Measurements from ENCODE around the gene PPP2R1B. TPM values are rescaled to one million over a fixed set of nuclear protein-coding genes. Genes with fewer than 3 reads are reported as not detected.
A peak's percentile ranks its signal among the peaks of the same experiment; 100 is the strongest.
"Not testable (repeated sequence)": the region's sequence is repeated elsewhere in the genome, so short reads cannot be mapped to it uniquely, and the experiment has no call there.

The PPP2R1B gene
- total RNA-seq, 2 donors from 2014 or later: 56.2 to 72.3 TPM

DNA sequence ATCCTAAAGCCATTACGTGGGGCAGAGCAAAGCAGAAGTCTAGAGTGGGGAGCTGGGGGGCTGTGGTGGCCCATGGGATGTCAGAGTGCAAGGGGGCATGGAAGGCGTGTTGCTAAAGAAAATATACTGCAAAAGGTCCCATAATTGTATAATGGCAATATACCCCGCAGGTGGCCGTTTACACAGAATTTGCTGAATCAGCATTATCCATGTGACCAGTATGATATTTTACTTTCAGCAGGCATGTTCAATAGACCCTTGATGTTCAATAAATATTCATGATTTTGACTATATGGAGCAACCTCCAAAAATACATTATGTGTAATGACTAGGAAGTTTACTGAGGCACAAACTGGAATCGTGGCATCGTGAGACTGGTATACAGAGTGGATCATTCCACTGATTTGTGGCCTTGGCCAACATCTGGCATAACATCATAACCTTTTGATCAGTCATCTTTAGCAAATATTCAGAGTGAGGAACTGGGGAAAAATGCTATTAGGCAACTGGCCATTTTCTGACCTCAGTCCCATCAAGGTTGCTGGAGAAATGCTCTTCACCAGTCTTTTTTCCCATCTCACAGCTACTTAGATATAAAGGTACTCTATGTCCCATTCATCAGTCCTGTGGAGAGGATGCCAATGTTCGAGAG lies 29.3 kb upstream of the PPP2R1B start:
- Mint-ChIP-seq H3K4me1 (ENCODE audit: low read depth in 2 of 2) (peaks cover 0 to 4% of the 10 kb centered on the region in 2 donors), H3K36me3 (no peaks in the 10 kb centered on the region), H3K9me3 (no peaks in the 10 kb centered on the region), H3K27ac (no peak overlapping the region), H3K4me3 (no peak overlapping the region), H3K27me3 (no peaks in the 10 kb centered on the region)
- ATAC-seq: no peak
- DNase-seq (ENCODE audit: low spot score): no peak

DNA sequence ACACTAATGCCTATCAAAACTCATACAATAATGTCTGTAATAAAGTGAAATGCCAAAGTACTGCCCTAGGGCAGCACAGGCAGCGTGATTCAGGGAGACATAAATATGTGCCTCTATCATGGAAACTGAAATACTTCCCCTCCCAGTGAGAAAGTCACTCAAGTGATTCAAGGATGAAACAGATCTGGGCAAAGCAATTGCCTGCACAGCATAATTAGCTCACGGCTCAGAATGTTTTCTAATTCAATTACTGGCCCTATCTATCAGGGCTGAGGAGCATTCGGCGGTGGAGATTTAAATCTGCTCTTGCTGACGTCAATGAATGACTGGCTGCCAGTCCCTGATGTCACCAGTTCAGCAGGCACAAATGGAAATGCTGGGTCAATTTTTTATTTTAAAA lies 27.7 kb upstream of the PPP2R1B start:
- Mint-ChIP-seq H3K4me3 (no peak overlapping the region), H3K36me3 (no peaks in the 10 kb centered on the region), H3K27me3 (no peaks in the 10 kb centered on the region), H3K27ac (no peak overlapping the region), H3K4me1 (ENCODE audit: low read depth in 2 of 2) (peaks cover 0 to 4% of the 10 kb centered on the region in 2 donors), H3K9me3 (no peaks in the 10 kb centered on the region)
- ATAC-seq: no peak
- no peak for DNase-seq (ENCODE audit: low spot score)

- Mint-ChIP-seq H3K36me3 (no peaks in the 10 kb centered on the region), H3K4me3 (no peak overlapping the region), H3K27me3 (no peaks in the 10 kb centered on the region), H3K4me1 (ENCODE audit: low read depth in 2 of 2) (peaks cover 0 to 4% of the 10 kb centered on the region in 2 donors), H3K27ac (no peak overlapping the region), H3K9me3 (no peaks in the 10 kb centered on the region)
- ATAC-seq (no peak), DNase-seq (ENCODE audit: low spot score) (no peak)
Measured at GRCh38 chr11:111792955-111793500, 26.8 kb upstream of the PPP2R1B start.

GRCh38 chr11:111792314-111792713 lies 26.1 kb upstream of the PPP2R1B start:
- Mint-ChIP-seq H3K27me3 (no peaks in the 10 kb centered on the region), H3K36me3 (no peaks in the 10 kb centered on the region)

GRCh38 chr11:111788464-111788863 lies 22.3 kb upstream of the PPP2R1B start:
- no peaks in the 10 kb centered on the region for H3K27me3 Mint-ChIP-seq
- H3K4me3 Mint-ChIP-seq: no peak overlapping the region
- H3K27ac Mint-ChIP-seq: no peak overlapping the region
- peaks cover 10% of the 10 kb centered on the region for H3K36me3 Mint-ChIP-seq
- ATAC-seq: no peak
- no peak for DNase-seq (ENCODE audit: low spot score)
- H3K4me1 Mint-ChIP-seq (ENCODE audit: low read depth in 2 of 2): no peaks in the 10 kb centered on the region
- H3K9me3 Mint-ChIP-seq: no peaks in the 10 kb centered on the region

More at GRCh38 chr11:111792314-111792713, 26.1 kb upstream of the PPP2R1B start:
- H3K9me3 Mint-ChIP-seq: no peaks in the 10 kb centered on the region
- DNase-seq (ENCODE audit: low spot score): no peak
- no peak overlapping the region for H3K4me3 Mint-ChIP-seq
- H3K4me1 Mint-ChIP-seq (ENCODE audit: low read depth in 2 of 2): peaks cover 0 to 4% of the 10 kb centered on the region in 2 donors
- H3K27ac Mint-ChIP-seq: no peak overlapping the region
- ATAC-seq: no peak

DNA sequence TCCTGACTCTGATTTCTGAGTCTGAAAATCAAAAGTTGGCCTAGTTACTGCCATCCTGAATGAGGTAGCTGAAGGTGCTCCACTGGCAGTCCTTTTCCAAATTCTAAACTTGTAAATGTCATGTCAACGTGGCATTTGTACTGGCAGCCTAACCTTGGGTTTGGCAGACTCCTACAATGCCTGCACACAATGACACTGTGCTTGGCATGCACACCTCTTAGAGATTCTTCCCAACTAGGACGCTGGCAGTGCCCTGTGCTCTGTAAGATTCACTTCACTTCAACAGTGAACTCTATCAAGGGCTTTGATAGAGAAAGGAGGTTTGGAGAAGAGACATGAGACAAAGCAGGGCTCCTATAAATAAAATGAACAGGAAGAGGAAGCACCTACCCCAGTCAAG lies 21.9 kb upstream of the PPP2R1B start:
- ATAC-seq (no peak), DNase-seq (ENCODE audit: low spot score) (no peak)
- Mint-ChIP-seq H3K4me3 (no peak overlapping the region), H3K9me3 (no peaks in the 10 kb centered on the region), H3K4me1 (ENCODE audit: low read depth in 2 of 2) (no peaks in the 10 kb centered on the region), H3K27me3 (no peaks in the 10 kb centered on the region), H3K36me3 (peaks cover 10% of the 10 kb centered on the region), H3K27ac (no peak overlapping the region)

DNA sequence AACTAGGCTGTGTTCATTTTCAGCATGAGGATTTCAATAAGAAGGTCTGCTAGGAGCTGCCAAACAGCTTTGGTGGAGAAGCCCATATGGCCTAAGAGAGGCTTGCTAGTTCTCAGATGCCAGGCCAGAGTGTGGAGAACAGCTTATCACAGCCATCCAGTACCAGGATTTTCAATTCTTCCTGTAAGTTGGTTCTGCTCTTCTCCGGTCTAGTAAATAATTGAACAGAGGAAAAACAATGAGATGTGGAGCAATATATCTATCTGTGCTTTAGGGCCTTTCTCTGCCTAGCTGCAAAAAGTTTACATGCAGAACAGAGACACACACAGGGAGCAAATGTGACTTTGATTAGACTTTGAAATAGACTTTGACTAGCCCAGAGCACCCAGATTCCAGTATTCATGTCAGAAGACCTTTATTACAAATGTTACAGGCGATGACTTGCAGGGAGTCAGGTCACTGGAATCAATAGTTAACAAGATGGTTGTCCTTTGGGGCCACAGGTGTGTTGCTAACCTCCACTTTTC lies 19.8 kb upstream of the PPP2R1B start:
- DNase-seq (ENCODE audit: low spot score) (no peak), ATAC-seq (no peak)
- H3K9me3 Mint-ChIP-seq: no peaks in the 10 kb centered on the region
- no peak overlapping the region for H3K27ac Mint-ChIP-seq
- H3K27me3 Mint-ChIP-seq: no peaks in the 10 kb centered on the region
- peaks cover 10% of the 10 kb centered on the region for H3K36me3 Mint-ChIP-seq
- H3K4me3 Mint-ChIP-seq: no peak overlapping the region
- H3K4me1 Mint-ChIP-seq (ENCODE audit: low read depth in 2 of 2): no peaks in the 10 kb centered on the region

DNA sequence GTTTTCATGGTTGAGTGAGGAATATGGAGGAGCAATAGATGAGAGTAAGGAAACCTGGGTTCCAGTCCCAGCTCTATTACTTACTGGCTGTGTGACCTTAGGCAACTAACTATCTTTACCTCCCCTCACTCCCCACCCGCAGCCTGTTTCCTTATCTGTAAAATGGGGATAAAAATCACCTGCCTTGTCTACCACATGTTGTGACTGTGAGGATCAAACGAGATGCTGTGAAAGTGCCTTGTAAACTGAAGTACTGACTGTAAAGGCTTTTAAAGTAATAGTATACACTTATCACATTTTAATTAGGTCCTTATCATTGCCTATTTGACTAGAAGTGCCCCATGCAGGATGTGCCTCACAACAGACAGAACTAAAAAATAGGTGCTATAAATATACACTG lies 18.9 kb upstream of the PPP2R1B start:
- DNase-seq (ENCODE audit: low spot score) (no peak), ATAC-seq (no peak)
- H3K27me3 Mint-ChIP-seq: no peaks in the 10 kb centered on the region
- H3K4me3 Mint-ChIP-seq: no peak overlapping the region
- no peaks in the 10 kb centered on the region for H3K4me1 Mint-ChIP-seq (ENCODE audit: low read depth in 2 of 2)
- H3K36me3 Mint-ChIP-seq: peaks cover 10% of the 10 kb centered on the region
- H3K27ac Mint-ChIP-seq: no peak overlapping the region
- H3K9me3 Mint-ChIP-seq: no peaks in the 10 kb centered on the region

DNA sequence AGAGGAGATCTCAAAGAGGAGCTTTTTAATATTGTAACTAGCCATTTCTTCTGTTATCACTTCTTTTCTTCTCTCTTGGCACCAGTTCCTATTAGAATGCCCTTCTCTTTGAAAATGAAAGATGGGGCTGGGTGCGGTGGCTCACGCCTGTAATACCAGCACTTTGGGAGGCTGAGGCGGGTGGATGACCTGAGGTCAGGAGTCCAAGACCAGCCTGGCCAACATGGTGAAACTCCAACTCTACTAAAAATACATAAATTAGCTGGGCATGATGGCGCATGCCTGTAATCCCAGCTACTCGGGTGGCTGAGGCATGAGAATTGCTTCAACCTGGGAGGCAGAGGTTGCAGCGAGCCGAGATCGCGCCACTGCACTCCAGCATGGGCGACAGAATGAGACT lies 18.1 kb upstream of the PPP2R1B start:
- not testable (repeated sequence) for DNase-seq (ENCODE audit: low spot score); H3K27me3 Mint-ChIP-seq; H3K27ac Mint-ChIP-seq; H3K4me1 Mint-ChIP-seq (ENCODE audit: low read depth in 2 of 2); H3K4me3 Mint-ChIP-seq; ATAC-seq; H3K9me3 Mint-ChIP-seq
- H3K36me3 Mint-ChIP-seq: peaks cover 10% of the 10 kb centered on the region

GRCh38 chr11:111782109-111782741 lies 16.0 kb upstream of the PPP2R1B start:
- H3K36me3 Mint-ChIP-seq: peaks cover 10% of the 10 kb centered on the region
- H3K27ac Mint-ChIP-seq: no peak overlapping the region

GRCh38 chr11:111779118-111779517 lies 12.9 kb upstream of the PPP2R1B start:
- no peaks in the 10 kb centered on the region for H3K27me3 Mint-ChIP-seq
- no peak overlapping the region for H3K4me3 Mint-ChIP-seq
- no peaks in the 10 kb centered on the region for H3K9me3 Mint-ChIP-seq
- DNase-seq (ENCODE audit: low spot score) (no peak), ATAC-seq (no peak)
- no peaks in the 10 kb centered on the region for H3K4me1 Mint-ChIP-seq (ENCODE audit: low read depth in 2 of 2)
- no peaks in the 10 kb centered on the region for H3K36me3 Mint-ChIP-seq
- H3K27ac Mint-ChIP-seq: no peak overlapping the region

More at GRCh38 chr11:111782109-111782741, 16.0 kb upstream of the PPP2R1B start:
- no peak for ATAC-seq
- DNase-seq (ENCODE audit: low spot score): no peak
- Mint-ChIP-seq H3K9me3 (no peaks in the 10 kb centered on the region), H3K4me1 (ENCODE audit: low read depth in 2 of 2) (no peaks in the 10 kb centered on the region), H3K4me3 (no peak overlapping the region), H3K27me3 (no peaks in the 10 kb centered on the region)

DNA sequence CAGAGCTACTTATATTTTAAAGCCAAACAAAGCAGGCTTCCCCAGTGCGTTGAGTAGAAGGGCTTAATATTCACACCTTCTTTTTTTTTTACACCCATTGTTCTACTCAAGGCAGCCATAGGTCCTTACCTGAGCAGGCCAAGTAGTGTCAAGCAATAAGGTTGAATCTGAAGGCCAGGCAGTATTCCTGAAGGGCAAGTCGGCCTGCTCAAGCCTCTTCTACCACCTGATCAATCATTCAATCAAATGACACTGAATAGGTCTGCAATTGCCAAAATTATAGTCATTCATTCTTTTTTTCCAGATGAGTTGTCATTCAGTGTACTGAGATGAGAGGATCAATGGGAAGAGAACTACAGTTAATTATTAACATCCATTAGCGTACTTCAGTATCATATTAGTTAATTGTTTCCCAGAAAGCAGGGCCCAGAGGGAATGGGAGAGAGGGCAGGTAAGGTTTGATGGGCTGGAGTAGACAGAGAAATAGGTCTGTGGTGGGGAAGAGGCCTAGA lies 11.9 kb upstream of the PPP2R1B start:
- DNase-seq (ENCODE audit: low spot score) (no peak), ATAC-seq (no peak)
- Mint-ChIP-seq H3K27me3 (no peaks in the 10 kb centered on the region), H3K9me3 (no peaks in the 10 kb centered on the region), H3K36me3 (no peaks in the 10 kb centered on the region), H3K4me3 (no peak overlapping the region), H3K4me1 (ENCODE audit: low read depth in 2 of 2) (no peaks in the 10 kb centered on the region), H3K27ac (no peak overlapping the region)

DNA sequence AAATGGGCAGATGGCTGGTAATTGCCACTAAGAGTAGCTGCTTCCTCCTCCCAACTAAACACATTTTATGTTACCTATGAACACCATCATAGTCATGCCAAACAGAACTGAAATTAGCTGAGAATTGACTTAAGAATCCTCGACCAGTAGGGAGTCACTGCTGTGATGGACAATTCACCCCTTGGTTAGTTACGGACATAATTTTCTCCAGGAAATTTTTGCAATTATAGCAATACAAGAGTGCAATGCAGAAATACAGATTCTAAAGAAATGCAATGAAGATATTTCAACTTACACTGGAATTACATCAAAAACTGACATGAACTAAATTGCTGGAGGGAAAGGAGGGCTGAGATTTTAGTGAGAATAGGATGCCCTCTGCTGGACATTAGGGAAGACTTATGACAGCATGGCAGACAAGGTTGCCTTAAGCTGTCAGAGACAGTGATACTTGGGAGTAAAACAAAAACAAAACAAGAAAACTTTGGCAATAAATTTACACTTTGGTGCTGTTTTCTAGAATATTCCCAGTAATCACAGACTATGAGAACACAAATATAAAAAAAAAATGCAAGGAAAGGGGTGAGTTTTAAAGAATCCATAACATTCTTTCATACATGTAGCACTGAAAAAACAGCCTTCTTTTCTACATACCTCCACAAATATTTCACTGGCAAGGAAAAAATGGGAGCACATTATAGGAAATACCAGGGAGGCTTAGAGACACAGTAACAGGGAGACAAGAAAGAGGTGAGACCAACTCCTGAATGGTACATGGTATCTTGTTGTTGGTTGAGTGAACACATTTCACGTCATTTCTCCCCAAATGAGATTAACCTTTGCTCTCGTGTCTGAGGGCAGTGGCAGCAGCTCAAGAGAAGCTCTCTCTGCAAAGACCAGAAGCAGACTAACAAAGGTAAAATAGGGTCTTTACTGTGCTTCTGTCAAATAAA lies 11.2 kb upstream of the PPP2R1B start:
- DNase-seq (ENCODE audit: low spot score) (no peak), ATAC-seq (peak; percentile 70 to 79)
- Mint-ChIP-seq H3K36me3 (no peaks in the 10 kb centered on the region), H3K27me3 (no peaks in the 10 kb centered on the region), H3K4me1 (ENCODE audit: low read depth in 2 of 2) (no peaks in the 10 kb centered on the region), H3K4me3 (no peak overlapping the region), H3K27ac (no peak overlapping the region), H3K9me3 (no peaks in the 10 kb centered on the region)
